ENCODE measurements around the gene JOSD2.
A peak's percentile ranks its signal among the peaks of the same experiment; 100 is the strongest.

The JOSD2 gene

GRCh38 chr19:50493171-50493570 is 17.8 kb downstream of the JOSD2 start:
- DNase-seq (ENCODE audit: low read depth), result no peak

- no peak for DNase-seq (ENCODE audit: low read depth)
Observed at GRCh38 chr19:50492303-50493052, 18.5 kb downstream of the JOSD2 start.

GRCh38 chr19:50490991-50491472 is 20.0 kb downstream of the JOSD2 start:
- no peak for DNase-seq (ENCODE audit: low read depth)

- DNase-seq (ENCODE audit: low read depth), result no peak
Observed at GRCh38 chr19:50490411-50490811, 20.6 kb downstream of the JOSD2 start.

- DNase-seq (ENCODE audit: low read depth), result no peak
Observed at GRCh38 chr19:50489461-50490011, 21.5 kb downstream of the JOSD2 start.

- DNase-seq (ENCODE audit: low read depth), result no peak
Observed at GRCh38 chr19:50488389-50489194, 22.4 kb downstream of the JOSD2 start.

GRCh38 chr19:50486823-50487515 is 24.0 kb downstream of the JOSD2 start:
- DNase-seq (ENCODE audit: low read depth), result peak; percentile 29

GRCh38 chr19:50485284-50485955 is 25.6 kb downstream of the JOSD2 start:
- no peak for DNase-seq (ENCODE audit: low read depth)

- no peak for DNase-seq (ENCODE audit: low read depth)
Observed at GRCh38 chr19:50482916-50483315, 28.1 kb downstream of the JOSD2 start.

GRCh38 chr19:50482271-50482855 is 28.6 kb downstream of the JOSD2 start:
- no peak for DNase-seq (ENCODE audit: low read depth)

GRCh38 chr19:50481351-50482149 is 29.4 kb downstream of the JOSD2 start:
- DNase-seq (ENCODE audit: low read depth), result no peak

GRCh38 chr19:50480281-50481111 is 30.5 kb downstream of the JOSD2 start:
- DNase-seq (ENCODE audit: low read depth), result no peak

GRCh38 chr19:50479761-50480251 is 31.2 kb downstream of the JOSD2 start:
- no peak for DNase-seq (ENCODE audit: low read depth)

GRCh38 chr19:50478901-50479715 is 31.9 kb downstream of the JOSD2 start:
- no peak for DNase-seq (ENCODE audit: low read depth)

GRCh38 chr19:50477751-50478515 is 33.1 kb downstream of the JOSD2 start:
- DNase-seq (ENCODE audit: low read depth), result no peak

GRCh38 chr19:50476907-50477238 is 34.1 kb downstream of the JOSD2 start:
- no peak for DNase-seq (ENCODE audit: low read depth)

- peak; percentile 76 for DNase-seq (ENCODE audit: low read depth)
Observed at GRCh38 chr19:50476224-50476906, 34.6 kb downstream of the JOSD2 start, which contains the start of the genes EMC10 and GARIN5A. Gene EMC10, plus strand, starts transcription at chr19:50476507. Its CDS starts 38 bp downstream, at chr19:50476545. Gene GARIN5A, minus strand, starts transcription at chr19:50476848. Its CDS starts 460 bp downstream, at chr19:50476388.

All from stimulated activated CD8-positive, alpha-beta memory T cell treated with anti-CD3 and anti-CD28 coated beads, Interleukin-15, amount 100 ng/mL, for 1 hour (primary cell).